ENCODE measurements around the gene CLCN5.
"Not testable (repeated sequence)": the region's sequence is repeated elsewhere in the genome, so short reads cannot be mapped to it uniquely, and the experiment has no call there.

Gene CLCN5

GRCh38 chrX:49995795-49996455 lies 73.5 kb downstream of the CLCN5 start:
- H3K27ac ChIP-seq, result no peak overlapping the region

DNA sequence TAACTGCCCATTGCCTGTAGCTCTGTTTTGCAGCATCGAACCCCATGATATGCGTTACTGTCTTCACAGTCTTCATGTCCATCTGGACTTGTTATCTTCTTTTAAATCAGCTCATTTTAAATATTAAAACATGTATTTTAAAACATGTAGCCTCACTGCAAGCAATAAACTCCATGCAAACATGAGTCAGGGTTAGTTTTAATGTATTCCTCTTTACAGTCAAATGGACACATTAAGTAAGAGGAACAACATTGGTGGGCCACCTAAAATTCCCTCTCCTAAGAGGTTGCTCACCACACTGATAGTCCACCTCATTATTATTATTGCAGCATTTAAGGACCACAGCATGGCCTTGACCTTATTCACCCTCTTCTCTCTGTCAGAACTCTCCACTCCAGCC lies 74.1 kb downstream of the CLCN5 start:
- TF ChIP-seq CTCF (conservative IDR thresholded peaks at IDR 0.05), result no peak
- no peak overlapping the region for H3K27ac ChIP-seq

More at GRCh38 chrX:49995795-49996455, 73.5 kb downstream of the CLCN5 start:
- no peak for TF ChIP-seq CTCF (conservative IDR thresholded peaks at IDR 0.05)

- no peak for TF ChIP-seq CTCF (conservative IDR thresholded peaks at IDR 0.05)
- no peak overlapping the region for H3K27ac ChIP-seq
Measured at GRCh38 chrX:49999087-49999486, 76.7 kb downstream of the CLCN5 start.

DNA sequence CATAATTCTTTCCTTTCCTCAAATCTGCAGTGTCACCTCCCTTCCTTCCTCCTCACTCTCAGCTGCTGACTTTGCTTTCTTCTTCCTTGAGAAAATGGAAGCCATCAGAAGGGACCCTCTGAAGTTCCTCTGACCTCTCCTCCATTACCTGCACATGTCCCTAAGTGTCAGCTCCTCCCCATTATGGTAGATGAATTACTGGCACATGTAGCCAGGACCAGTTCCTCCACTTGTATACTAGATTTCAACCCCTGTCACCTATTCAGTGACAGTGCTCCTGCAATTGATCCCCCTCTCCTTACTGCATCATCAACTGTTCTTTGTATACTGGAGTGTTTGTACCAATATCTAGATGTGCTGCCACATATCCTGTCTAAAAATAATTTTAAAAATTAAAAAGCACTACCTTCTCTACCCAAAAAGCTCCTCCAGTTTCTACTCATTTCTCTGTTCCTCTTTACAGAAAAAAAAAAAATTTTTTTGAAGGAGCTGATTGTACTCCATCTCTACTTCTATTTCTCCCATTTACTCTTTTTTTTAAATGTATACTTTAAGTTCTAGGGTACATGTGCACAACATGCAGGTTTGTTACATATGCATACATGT lies 78.6 kb downstream of the CLCN5 start:
- H3K27ac ChIP-seq, result no peak overlapping the region
- no peak for TF ChIP-seq CTCF (conservative IDR thresholded peaks at IDR 0.05)

GRCh38 chrX:50002067-50002714 lies 79.8 kb downstream of the CLCN5 start:
- H3K27ac ChIP-seq, result no peak overlapping the region
- TF ChIP-seq CTCF (conservative IDR thresholded peaks at IDR 0.05), result no peak

- H3K27ac ChIP-seq, result no peak overlapping the region
- TF ChIP-seq CTCF (conservative IDR thresholded peaks at IDR 0.05), result no peak
Measured at GRCh38 chrX:50003467-50003866, 81.1 kb downstream of the CLCN5 start.

DNA sequence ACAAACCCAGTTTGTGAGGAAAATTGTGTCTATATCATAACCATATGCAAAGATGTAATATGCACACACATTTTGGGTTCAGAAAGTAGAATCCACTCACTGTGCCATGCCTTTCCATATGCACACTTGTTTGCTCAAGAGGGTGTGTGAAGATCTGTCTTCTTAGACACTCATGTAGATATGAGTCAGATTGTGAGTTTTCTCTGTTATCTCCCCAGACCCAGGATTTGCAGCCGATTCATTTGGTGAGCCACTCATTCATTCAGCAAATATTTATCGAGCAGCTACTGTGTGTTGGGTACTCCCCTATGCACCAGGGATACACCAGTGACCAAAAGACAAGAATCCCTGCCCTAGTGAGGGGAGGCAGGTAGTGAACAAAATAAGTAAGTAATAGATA lies 81.5 kb downstream of the CLCN5 start:
- H3K27ac ChIP-seq, result no peak overlapping the region
- no peak for TF ChIP-seq CTCF (conservative IDR thresholded peaks at IDR 0.05)

- not testable (repeated sequence) for H3K27ac ChIP-seq
Measured at GRCh38 chrX:50025591-50025990, 103.2 kb downstream of the CLCN5 start.
